Peyer's patch (tissue), 4 donors: ENCODE measurements around the gene LMTK2. TPM values are rescaled to one million over a fixed set of nuclear protein-coding genes. Genes with fewer than 3 reads are reported as not detected.
A peak's percentile ranks its signal among the peaks of the same experiment; 100 is the strongest.

Source experiments
- DNase-seq, 3 donors: peaks; one replicate each; pipeline ENCODE4 v3.0.0-alpha.2; 2017 to 2019
- H3K27ac ChIP-seq, 4 donors: fragments of 200-600 bp; sonication (generic); one replicate each; pipeline ENCODE4 v1.5.1; 2016 to 2019
- H3K27me3 ChIP-seq, 2 donors: fragments of 200-600 bp; sonication (generic); one replicate each; pipeline ENCODE4 v1.5.1; 2019
- H3K36me3 ChIP-seq, 3 donors: fragments of 200-600 bp; sonication (generic); one replicate each; pipeline ENCODE4 v1.5.1; 2016 to 2019
- H3K4me1 ChIP-seq, 4 donors: fragments of 200-600 bp; sonication (generic); one replicate each; pipeline ENCODE4 v1.5.1; 2016 to 2019
- H3K4me3 ChIP-seq, 4 donors: fragments of 200-600 bp; sonication (generic); 1 replicate in 3 of 4; 2 replicates in 1 of 4; pipeline ENCODE4 v1.5.1; 2016 to 2019; ENCODE audit warnings: mild to moderate bottlenecking in 1 of 4
- H3K9me3 ChIP-seq, 4 donors: fragments of 200-600 bp; sonication (generic); one replicate each; pipeline ENCODE4 v1.5.1; 2016 to 2019; ENCODE audit warnings: mild to moderate bottlenecking in 1 of 4
- CTCF ChIP-seq, 6 experiments: fragments of 450-650 bp in 4 of 6; fragments of 200-600 bp in 2 of 6; sonication (generic) in 1 of 6; IDR thresholded peaks; one replicate each; pipeline ENCODE4 v1.5.1; 2017 to 2019; ENCODE audit warnings: antibody characterized with exemption in 6 of 6, mild to moderate bottlenecking in 3 of 6, moderate library complexity in 1 of 6
- POLR2A ChIP-seq, 2 donors: fragments of 450-650 bp; IDR thresholded peaks; one replicate each; pipeline ENCODE4 v1.5.1; 2017; ENCODE audit warnings: antibody characterized with exemption in 2 of 2, mild to moderate bottlenecking in 2 of 2, moderate library complexity in 2 of 2
- total RNA-seq, 4 donors: library from RNA; depleted of rRNA; stranded (reverse); fragments of >200 nt; gene quantifications; one replicate each; pipeline ENCODE4 v1.1.0, GENCODE V29; 2016

Gene LMTK2
- total RNA-seq, 4 donors from 2014 or later, result 23.1 to 54.0 (median 51.4) TPM

- H3K27ac ChIP-seq, result peak overlapping the region in 1 of 4 donors; percentile 34
These were observed 96.8 kb downstream of the LMTK2 start for GRCh38 chr7:98203261-98203963.

GRCh38 chr7:98203964-98204605 lies 97.4 kb downstream of the LMTK2 start:
- H3K27ac ChIP-seq, result peak overlapping the region in 2 of 4 donors; percentile 61 to 66
- no peaks in the 10 kb centered on the region for H3K9me3 ChIP-seq
- H3K27me3 ChIP-seq, result no peaks in the 10 kb centered on the region
- peaks cover 0 to 37% (median 0%) of the 10 kb centered on the region in 3 donors for H3K36me3 ChIP-seq
- no peak overlapping the region for H3K4me3 ChIP-seq
- peak in 1 of 3 donors; percentile 14 for DNase-seq
- peaks cover 0 to 20% (median 4%) of the 10 kb centered on the region in 4 donors for H3K4me1 ChIP-seq
- TF ChIP-seq CTCF (IDR thresholded peaks at IDR 0.05) (no peak), POLR2A (IDR thresholded peaks at IDR 0.05) (no peak)

More at GRCh38 chr7:98203261-98203963, 96.8 kb downstream of the LMTK2 start:
- H3K4me1 ChIP-seq, result peaks cover 0 to 20% (median 4%) of the 10 kb centered on the region in 4 donors
- no peaks in the 10 kb centered on the region for H3K9me3 ChIP-seq
- peak overlapping the region in 1 of 4 donors; percentile 12 for H3K4me3 ChIP-seq
- peaks cover 0 to 37% (median 0%) of the 10 kb centered on the region in 3 donors for H3K36me3 ChIP-seq
- DNase-seq, result peak in 1 of 3 donors; percentile 36
- TF ChIP-seq CTCF (IDR thresholded peaks at IDR 0.05) (no peak), POLR2A (IDR thresholded peaks at IDR 0.05) (no peak)
- no peaks in the 10 kb centered on the region for H3K27me3 ChIP-seq

- TF ChIP-seq CTCF (IDR thresholded peaks at IDR 0.05), result no peak
- no peak for TF ChIP-seq POLR2A (IDR thresholded peaks at IDR 0.05)
- DNase-seq, result peak; percentile 6 to 81 (median 73)
- Histone ChIP-seq H3K27ac (peak overlapping the region in 2 of 4 donors; percentile 61 to 66), H3K36me3 (peaks cover 0 to 33% (median 0%) of the 10 kb centered on the region in 3 donors), H3K27me3 (no peaks in the 10 kb centered on the region), H3K9me3 (no peaks in the 10 kb centered on the region), H3K4me3 (no peak overlapping the region), H3K4me1 (peaks cover 0 to 20% (median 4%) of the 10 kb centered on the region in 4 donors)
These were observed 98.0 kb downstream of the LMTK2 start for GRCh38 chr7:98204670-98205069.

- H3K36me3 ChIP-seq, result peaks cover 0 to 33% (median 0%) of the 10 kb centered on the region in 3 donors
- no peak overlapping the region for H3K4me3 ChIP-seq
- DNase-seq, result peak in 2 of 3 donors; percentile 13 to 70
- peaks cover 0 to 21% (median 4%) of the 10 kb centered on the region in 4 donors for H3K4me1 ChIP-seq
- no peaks in the 10 kb centered on the region for H3K27me3 ChIP-seq
- no peak for TF ChIP-seq CTCF (IDR thresholded peaks at IDR 0.05)
- no peak for TF ChIP-seq POLR2A (IDR thresholded peaks at IDR 0.05)
- no peaks in the 10 kb centered on the region for H3K9me3 ChIP-seq
- peak overlapping the region in 2 of 4 donors; percentile 61 to 66 for H3K27ac ChIP-seq
These were observed 98.6 kb downstream of the LMTK2 start for GRCh38 chr7:98205162-98205845.

GRCh38 chr7:98206451-98207330 lies 100.0 kb downstream of the LMTK2 start:
- no peaks in the 10 kb centered on the region for H3K27me3 ChIP-seq
- H3K4me1 ChIP-seq, result peaks cover 0 to 31% (median 10%) of the 10 kb centered on the region in 4 donors
- H3K4me3 ChIP-seq, result no peak overlapping the region
- H3K36me3 ChIP-seq, result peaks cover 0 to 33% (median 0%) of the 10 kb centered on the region in 3 donors
- peak in 2 of 3 donors; percentile 43 to 48 for DNase-seq
- H3K9me3 ChIP-seq, result no peaks in the 10 kb centered on the region
- H3K27ac ChIP-seq, result no peak overlapping the region
- TF ChIP-seq CTCF (IDR thresholded peaks at IDR 0.05) (no peak), POLR2A (IDR thresholded peaks at IDR 0.05) (no peak)
